ENCODE data around the gene CMIP.

CMIP gene

DNA sequence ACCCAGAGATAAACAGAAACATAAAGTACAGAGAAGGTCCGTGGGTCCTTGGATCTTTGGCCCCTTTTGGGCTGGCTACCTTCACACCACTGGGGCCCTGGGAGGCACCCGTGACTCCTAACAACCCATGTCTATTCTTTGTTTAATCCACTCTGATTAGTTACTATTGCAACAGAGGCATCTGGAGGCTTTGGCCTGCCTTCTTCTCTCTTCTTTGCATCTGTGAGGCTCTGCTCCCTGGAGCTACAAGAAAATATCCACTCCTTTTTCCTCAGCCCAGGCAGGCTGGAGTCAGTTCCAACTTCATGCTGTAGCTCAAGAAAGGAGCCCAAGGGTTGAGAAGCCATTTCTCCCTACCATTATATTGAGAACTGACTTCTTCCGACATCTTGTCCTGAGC is 9.5 kb upstream of the CMIP start:
- Histone ChIP-seq H3K9me3 (no peaks in the 10 kb centered on the region), H3K36me3 (no peaks in the 10 kb centered on the region), H3K27ac (no peak overlapping the region), H3K27me3 (peaks cover 0 to 6% of the 10 kb centered on the region in 2 donors), H3K4me1 (peaks cover 0 to 5% (median 2%) of the 10 kb centered on the region in 4 donors), H3K4me3 (no peak overlapping the region)
- intact Hi-C loops (cut with DNase I; ENCODE audit: low total_unique reads), result loop anchor here (2.0 kb wide), 1 partner anchor 20 kb away; no protein-coding TSS in a partner anchor
- TF ChIP-seq, protein P1, sequence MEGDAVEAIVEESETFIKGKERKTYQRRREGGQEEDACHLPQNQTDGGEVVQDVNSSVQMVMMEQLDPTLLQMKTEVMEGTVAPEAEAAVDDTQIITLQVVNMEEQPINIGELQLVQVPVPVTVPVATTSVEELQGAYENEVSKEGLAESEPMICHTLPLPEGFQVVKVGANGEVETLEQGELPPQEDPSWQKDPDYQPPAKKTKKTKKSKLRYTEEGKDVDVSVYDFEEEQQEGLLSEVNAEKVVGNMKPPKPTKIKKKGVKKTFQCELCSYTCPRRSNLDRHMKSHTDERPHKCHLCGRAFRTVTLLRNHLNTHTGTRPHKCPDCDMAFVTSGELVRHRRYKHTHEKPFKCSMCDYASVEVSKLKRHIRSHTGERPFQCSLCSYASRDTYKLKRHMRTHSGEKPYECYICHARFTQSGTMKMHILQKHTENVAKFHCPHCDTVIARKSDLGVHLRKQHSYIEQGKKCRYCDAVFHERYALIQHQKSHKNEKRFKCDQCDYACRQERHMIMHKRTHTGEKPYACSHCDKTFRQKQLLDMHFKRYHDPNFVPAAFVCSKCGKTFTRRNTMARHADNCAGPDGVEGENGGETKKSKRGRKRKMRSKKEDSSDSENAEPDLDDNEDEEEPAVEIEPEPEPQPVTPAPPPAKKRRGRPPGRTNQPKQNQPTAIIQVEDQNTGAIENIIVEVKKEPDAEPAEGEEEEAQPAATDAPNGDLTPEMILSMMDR (IDR thresholded peaks at IDR 0.05), result no peak
- no peak for DNase-seq

DNA sequence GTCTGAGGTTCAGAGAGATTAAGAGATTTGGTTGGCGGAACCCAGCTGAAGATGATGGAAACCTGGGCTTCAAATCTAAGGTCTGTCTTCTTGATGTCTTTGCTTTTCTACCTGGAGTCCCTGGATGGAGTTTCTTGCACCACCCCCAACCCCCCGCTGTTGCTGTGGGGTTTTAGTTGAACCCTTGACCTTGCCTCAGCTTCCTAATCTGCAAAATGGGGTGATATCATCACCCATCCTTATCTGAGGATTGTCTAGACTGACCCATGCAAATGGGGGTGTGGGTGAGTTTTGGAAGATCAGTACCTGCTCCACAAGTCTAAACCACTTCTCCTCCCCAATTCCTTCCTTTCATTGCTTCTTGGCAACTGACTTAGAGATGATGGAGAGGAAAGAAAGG is 9.0 kb upstream of the CMIP start:
- Histone ChIP-seq H3K36me3 (no peaks in the 10 kb centered on the region), H3K9me3 (no peaks in the 10 kb centered on the region), H3K27me3 (peaks cover 0 to 6% of the 10 kb centered on the region in 2 donors), H3K4me1 (peaks cover 0 to 9% (median 4%) of the 10 kb centered on the region in 4 donors), H3K4me3 (no peak overlapping the region), H3K27ac (no peak overlapping the region)
- TF ChIP-seq, protein P1 (IDR thresholded peaks at IDR 0.05), result no peak
- DNase-seq, result no peak
- intact Hi-C loops (cut with DNase I; ENCODE audit: low total_unique reads), result loop anchor here (2.0 kb wide), 1 partner anchor 19 kb away; no protein-coding TSS in a partner anchor

DNA sequence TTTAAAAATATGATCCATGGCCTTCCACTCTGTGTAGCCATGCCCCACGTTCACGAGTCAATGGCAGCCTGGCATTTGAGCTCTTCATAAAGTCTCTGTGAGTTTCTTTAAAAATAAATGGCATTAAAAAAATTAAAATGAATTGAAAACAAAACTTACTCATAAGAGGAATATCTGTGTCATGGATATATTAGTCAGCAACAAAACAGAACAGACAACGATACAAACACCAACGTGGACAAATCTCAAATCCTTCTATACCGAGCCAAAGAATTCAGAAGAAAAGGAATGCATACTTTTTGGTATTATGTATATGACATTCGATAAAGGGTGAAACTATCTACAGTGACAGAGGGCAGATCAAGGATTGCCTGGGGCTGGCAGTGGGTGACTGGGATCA is 8.2 kb upstream of the CMIP start:
- peaks cover 0 to 6% of the 10 kb centered on the region in 2 donors for H3K27me3 ChIP-seq
- H3K4me3 ChIP-seq, result no peak overlapping the region
- no peaks in the 10 kb centered on the region for H3K36me3 ChIP-seq
- H3K27ac ChIP-seq, result no peak overlapping the region
- H3K4me1 ChIP-seq, result peaks cover 0 to 12% (median 4%) of the 10 kb centered on the region in 4 donors
- TF ChIP-seq, protein P1 (IDR thresholded peaks at IDR 0.05), result no peak
- intact Hi-C loops (cut with DNase I; ENCODE audit: low total_unique reads), result no loop called here
- H3K9me3 ChIP-seq, result no peaks in the 10 kb centered on the region
- DNase-seq, result no peak

DNA sequence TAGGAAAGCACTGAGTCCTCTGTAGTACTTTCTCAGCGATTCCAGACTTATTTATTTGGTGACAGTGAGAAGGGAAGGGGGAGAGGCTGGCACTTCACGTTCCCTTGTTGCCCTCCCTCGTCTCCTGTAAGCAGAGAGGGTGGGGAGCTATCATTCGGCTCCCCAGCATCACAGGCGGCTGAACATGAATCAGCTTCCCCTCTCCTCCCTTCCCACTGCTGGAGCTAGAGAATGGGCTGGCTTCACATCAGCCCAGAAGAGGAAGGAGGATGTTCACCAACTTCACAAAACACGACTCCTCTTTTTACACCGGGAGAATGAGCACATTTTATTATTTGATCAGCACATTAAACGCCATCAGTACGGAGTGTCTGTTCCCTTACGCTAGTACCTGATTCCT is 6.7 kb upstream of the CMIP start:
- no peak overlapping the region for H3K27ac ChIP-seq
- intact Hi-C loops (cut with DNase I; ENCODE audit: low total_unique reads), result no loop called here
- no peaks in the 10 kb centered on the region for H3K9me3 ChIP-seq
- H3K4me1 ChIP-seq, result peaks cover 0 to 12% (median 4%) of the 10 kb centered on the region in 4 donors
- H3K27me3 ChIP-seq, result peaks cover 0 to 6% of the 10 kb centered on the region in 2 donors
- H3K4me3 ChIP-seq, result no peak overlapping the region
- TF ChIP-seq, protein P1 (IDR thresholded peaks at IDR 0.05), result no peak
- DNase-seq, result no peak
- no peaks in the 10 kb centered on the region for H3K36me3 ChIP-seq

DNA sequence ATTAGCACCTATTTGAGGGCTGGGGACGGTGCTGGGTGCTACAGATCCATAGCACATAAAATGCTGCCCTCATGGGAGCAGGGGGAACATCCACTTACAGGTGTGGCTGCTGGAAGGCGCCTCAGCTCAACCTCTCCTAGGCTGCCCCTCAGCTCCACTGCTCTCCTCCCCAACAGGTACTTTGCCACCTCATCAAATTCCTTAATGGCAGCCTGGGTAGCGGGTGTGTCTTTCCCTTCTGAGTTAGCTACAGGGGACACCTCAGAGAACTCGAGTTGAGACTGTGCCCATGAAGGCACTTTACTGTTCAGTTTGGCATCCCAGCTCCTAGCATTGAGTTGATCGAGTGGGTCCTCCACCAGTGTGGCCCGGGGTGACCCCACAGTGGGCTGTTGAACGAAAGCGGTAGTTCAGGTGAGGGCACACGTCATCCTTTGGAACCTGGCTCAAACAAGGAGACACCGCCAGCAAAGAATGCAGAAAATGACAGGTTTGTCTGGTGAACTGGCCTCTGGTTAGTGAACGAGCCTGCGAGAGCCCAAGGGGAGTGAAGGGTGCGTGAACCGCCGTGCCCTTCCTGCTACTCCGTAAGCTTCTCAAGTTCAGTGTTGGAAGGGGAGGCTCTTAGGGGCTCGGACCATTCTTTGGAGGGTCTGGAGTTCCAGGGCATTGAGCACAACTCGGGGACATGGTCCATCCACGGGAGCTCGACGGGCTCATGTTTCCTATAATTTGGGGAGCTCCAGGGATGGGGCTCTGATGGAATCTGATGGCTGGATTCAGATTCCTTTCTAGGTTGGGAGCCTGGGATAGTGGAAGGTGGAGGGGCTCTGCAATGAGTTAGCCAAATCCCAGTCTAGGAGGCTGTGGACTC is 3.5 kb upstream of the CMIP start:
- Histone ChIP-seq H3K4me1 (peaks cover 0 to 32% (median 18%) of the 10 kb centered on the region in 4 donors), H3K9me3 (no peaks in the 10 kb centered on the region), H3K4me3 (no peak overlapping the region), H3K27me3 (peaks cover 0 to 6% of the 10 kb centered on the region in 2 donors), H3K36me3 (no peaks in the 10 kb centered on the region), H3K27ac (no peak overlapping the region)
- no peak for DNase-seq
- TF ChIP-seq, protein P1 (IDR thresholded peaks at IDR 0.05), result no peak
- intact Hi-C loops (cut with DNase I; ENCODE audit: low total_unique reads), result loop anchor here (10.0 kb wide), 1 partner anchor 164 kb away; no protein-coding TSS in a partner anchor
